WTC11 (cell line): ENCODE measurements around the gene SERTAD1. TPM values are rescaled to one million over a fixed set of nuclear protein-coding genes. Genes with fewer than 3 reads are reported as not detected.
A peak's percentile ranks its signal among the peaks of the same experiment; 100 is the strongest.

Experiments
- ATAC-seq: fragments of 200-7000 bp; cut with Tn5 transposase; 2 replicates; pipeline ENCODE4 v1.10.0; 2021; ENCODE audit warnings: mild to moderate bottlenecking, moderate library complexity
- CTCF ChIA-PET: fragments of 300-600 bp; sonication (Branson Sonifier 250); formaldehyde crosslinking; loops from one replicate; lab custom pipeline; 2021; ENCODE audit warnings: antibody characterized with exemption; lab: Charles Lee
- POLR2A ChIA-PET: fragments of 350-600 bp; sonication (Branson Sonifier 250); formaldehyde crosslinking; loops from one replicate; lab custom pipeline; 2021; ENCODE audit warnings: antibody characterized with exemption; lab: Charles Lee
- DNase-seq: peaks from one replicate; pipeline ENCODE4 v3.0.0; 2021; ENCODE audit warnings: low spot score
- H3K27ac Mint-ChIP-seq: 2 replicates; pipeline ENCODE4 v1.8.0; 2021; ENCODE audit warnings: mixed read lengths
- H3K27me3 Mint-ChIP-seq: 2 replicates; pipeline ENCODE4 v1.8.0; 2021; ENCODE audit warnings: low read depth, mild to moderate bottlenecking, moderate library complexity, mixed read lengths
- H3K36me3 Mint-ChIP-seq: 2 replicates; pipeline ENCODE4 v1.8.0; 2021; ENCODE audit warnings: mixed read lengths
- H3K4me1 Mint-ChIP-seq: 2 replicates; pipeline ENCODE4 v1.8.0; 2022; ENCODE audit warnings: mixed read lengths
- H3K4me3 Mint-ChIP-seq: 2 replicates; pipeline ENCODE4 v1.8.0; 2021; ENCODE audit warnings: mild to moderate bottlenecking, moderate library complexity, mixed read lengths
- H3K9me3 Mint-ChIP-seq: 2 replicates; pipeline ENCODE4 v1.8.0; 2021; ENCODE audit warnings: mixed read lengths
- ESRRA ChIP-seq: sonication (generic); formaldehyde crosslinking; IDR thresholded peaks from 2 replicates; pipeline ENCODE4 v1.8.1; 2022; ENCODE audit warnings: mild to moderate bottlenecking, missing genetic modification reagents, borderline replicate concordance
- FOXP1 ChIP-seq: sonication (generic); formaldehyde crosslinking; IDR thresholded peaks from 2 replicates; pipeline ENCODE4 v1.8.0; 2022; ENCODE audit warnings: missing genetic modification reagents, mild to moderate bottlenecking, moderate library complexity, borderline replicate concordance
- GRHL2 ChIP-seq: fragments of 250-450 bp; sonication (Bioruptor Pico); IDR thresholded peaks from 2 replicates; pipeline ENCODE4 v1.8.0; 2022; ENCODE audit warnings: mild to moderate bottlenecking, moderate library complexity; ENCODE audit not compliant: insufficient replicate concordance, severe bottlenecking
- JAZF1 ChIP-seq: fragments of 250-450 bp; sonication (Bioruptor Pico); IDR thresholded peaks from 2 replicates; pipeline ENCODE4 v1.9.0; 2021; ENCODE audit warnings: moderate library complexity, mild to moderate bottlenecking, inconsistent platforms
- JUN ChIP-seq: sonication (generic); formaldehyde crosslinking; IDR thresholded peaks from 2 replicates; pipeline ENCODE4 v1.8.0; 2023; ENCODE audit warnings: mild to moderate bottlenecking, missing genetic modification reagents
- NFE2L1 ChIP-seq: sonication (generic); formaldehyde crosslinking; IDR thresholded peaks from 2 replicates; pipeline ENCODE4 v1.8.1; 2023; ENCODE audit warnings: missing genetic modification reagents
- NFYB ChIP-seq: sonication (generic); formaldehyde crosslinking; conservative IDR thresholded peaks from 2 replicates; pipeline ENCODE4 v1.8.0; 2022; ENCODE audit warnings: low read depth, missing genetic modification reagents
- SMAD4 ChIP-seq: sonication (generic); formaldehyde crosslinking; IDR thresholded peaks from 2 replicates; pipeline ENCODE4 v1.8.0; 2022; ENCODE audit warnings: mild to moderate bottlenecking, missing genetic modification reagents
- TEAD1 ChIP-seq: sonication (generic); formaldehyde crosslinking; IDR thresholded peaks from 2 replicates; pipeline ENCODE4 v1.8.0; 2022; ENCODE audit warnings: mild to moderate bottlenecking, missing genetic modification reagents
- total RNA-seq: library from RNA; stranded (reverse); gene quantifications from 3 replicates; pipeline ENCODE4 v1.2.3, GENCODE V29; 2021
- TF ChIP-seq, protein P1 (sequence below): sonication (generic); formaldehyde crosslinking; IDR thresholded peaks from 2 replicates; pipeline ENCODE4 v1.8.0; 2022; ENCODE audit warnings: mild to moderate bottlenecking, missing genetic modification reagents
- TF ChIP-seq, protein P2 (sequence below): sonication (generic); formaldehyde crosslinking; conservative IDR thresholded peaks from 2 replicates; pipeline ENCODE4 v1.8.1; 2023; ENCODE audit warnings: mild to moderate bottlenecking, low read depth, missing genetic modification reagents, moderate library complexity
- TF ChIP-seq, protein P3 (sequence below): fragments of 250-450 bp; sonication (Bioruptor Pico); IDR thresholded peaks from 2 replicates; pipeline ENCODE4 v1.9.0; 2021; ENCODE audit warnings: mild to moderate bottlenecking
- TF ChIP-seq, protein P4 (sequence below): fragments of 250-450 bp; sonication (Bioruptor Pico); conservative IDR thresholded peaks from 2 replicates; pipeline ENCODE4 v1.9.0; 2021; ENCODE audit warnings: mild to moderate bottlenecking

SERTAD1 gene
- total RNA-seq, 1 experiment from 2014 or later: 6.8 TPM

DNA sequence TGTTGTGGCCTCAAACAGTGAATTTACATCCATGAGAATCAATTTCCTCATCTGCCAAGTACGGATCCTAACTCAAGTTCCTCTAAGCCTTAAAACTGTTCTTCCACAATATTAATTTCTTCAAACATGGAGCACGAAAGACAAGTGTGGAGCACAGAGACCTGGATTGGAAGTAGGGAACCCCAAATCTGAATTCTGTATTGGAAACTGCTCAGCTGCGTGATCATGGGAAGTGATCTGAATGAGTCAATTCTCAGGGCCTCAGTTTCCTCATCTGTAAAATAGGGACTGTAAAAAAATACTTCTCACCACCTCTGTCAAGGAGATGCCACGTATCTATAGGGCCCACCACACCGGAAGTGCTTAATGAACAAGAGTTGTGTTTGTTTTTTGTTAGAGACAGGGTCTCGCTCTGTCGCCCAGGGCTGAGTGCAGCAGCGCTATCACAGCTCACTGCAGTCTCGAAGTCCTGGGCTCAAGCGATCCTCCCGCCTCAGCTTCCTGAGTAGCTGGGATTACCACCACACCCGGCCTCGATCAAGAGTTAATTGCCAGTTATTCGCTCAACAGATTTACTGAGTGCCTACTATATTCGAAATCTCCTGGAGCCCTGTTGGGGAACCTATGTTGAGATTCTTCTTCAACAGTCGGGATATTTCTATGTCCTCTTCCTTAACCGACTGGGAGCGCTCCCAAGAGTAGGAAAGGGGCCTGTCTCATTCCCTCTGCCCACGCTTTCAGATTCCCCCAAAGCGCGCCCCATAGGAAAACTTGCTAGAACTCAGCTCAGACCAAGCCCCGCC is 16.7 kb upstream of the SERTAD1 start:
- DNase-seq (no peak), ATAC-seq (no peak)
- Mint-ChIP-seq H3K36me3 (peaks cover 19% of the 10 kb centered on the region), H3K4me3 (peak overlapping the region; percentile 94), H3K27me3 (no peaks in the 10 kb centered on the region), H3K27ac (peak overlapping the region; percentile 99), H3K9me3 (no peaks in the 10 kb centered on the region), H3K4me1 (peaks cover 29% of the 10 kb centered on the region)
- ChIA-PET CTCF (interaction anchor here (0.6 to 2.5 kb wide), 19 partner anchors 9 to 225 kb away, joined by 3 to 46 read pairs (median 4); partner anchors contain the start of genes BLVRB, PRX, SERTAD1 and TTC9B), POLR2A (interaction anchor here (0.7 to 3.9 kb wide), 14 partner anchors 8 to 161 kb away, joined by 3 to 32 read pairs (median 5); partner anchors contain the start of genes BLVRB, C19orf47, PLD3 and SERTAD1)
- TF ChIP-seq FOXP1 (CRISPR knock-in tag): no peak
- TF ChIP-seq JUN (CRISPR knock-in tag): no peak
- TF ChIP-seq NFYB (CRISPR knock-in tag): no peak
- TF ChIP-seq, protein P1, sequence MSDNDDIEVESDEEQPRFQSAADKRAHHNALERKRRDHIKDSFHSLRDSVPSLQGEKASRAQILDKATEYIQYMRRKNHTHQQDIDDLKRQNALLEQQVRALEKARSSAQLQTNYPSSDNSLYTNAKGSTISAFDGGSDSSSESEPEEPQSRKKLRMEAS (CRISPR knock-in tag): no peak
- no peak for TF ChIP-seq TEAD1 (CRISPR knock-in tag)
- TF ChIP-seq, protein P2, sequence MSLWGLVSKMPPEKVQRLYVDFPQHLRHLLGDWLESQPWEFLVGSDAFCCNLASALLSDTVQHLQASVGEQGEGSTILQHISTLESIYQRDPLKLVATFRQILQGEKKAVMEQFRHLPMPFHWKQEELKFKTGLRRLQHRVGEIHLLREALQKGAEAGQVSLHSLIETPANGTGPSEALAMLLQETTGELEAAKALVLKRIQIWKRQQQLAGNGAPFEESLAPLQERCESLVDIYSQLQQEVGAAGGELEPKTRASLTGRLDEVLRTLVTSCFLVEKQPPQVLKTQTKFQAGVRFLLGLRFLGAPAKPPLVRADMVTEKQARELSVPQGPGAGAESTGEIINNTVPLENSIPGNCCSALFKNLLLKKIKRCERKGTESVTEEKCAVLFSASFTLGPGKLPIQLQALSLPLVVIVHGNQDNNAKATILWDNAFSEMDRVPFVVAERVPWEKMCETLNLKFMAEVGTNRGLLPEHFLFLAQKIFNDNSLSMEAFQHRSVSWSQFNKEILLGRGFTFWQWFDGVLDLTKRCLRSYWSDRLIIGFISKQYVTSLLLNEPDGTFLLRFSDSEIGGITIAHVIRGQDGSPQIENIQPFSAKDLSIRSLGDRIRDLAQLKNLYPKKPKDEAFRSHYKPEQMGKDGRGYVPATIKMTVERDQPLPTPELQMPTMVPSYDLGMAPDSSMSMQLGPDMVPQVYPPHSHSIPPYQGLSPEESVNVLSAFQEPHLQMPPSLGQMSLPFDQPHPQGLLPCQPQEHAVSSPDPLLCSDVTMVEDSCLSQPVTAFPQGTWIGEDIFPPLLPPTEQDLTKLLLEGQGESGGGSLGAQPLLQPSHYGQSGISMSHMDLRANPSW (CRISPR knock-in tag): no peak
- TF ChIP-seq, protein P3, sequence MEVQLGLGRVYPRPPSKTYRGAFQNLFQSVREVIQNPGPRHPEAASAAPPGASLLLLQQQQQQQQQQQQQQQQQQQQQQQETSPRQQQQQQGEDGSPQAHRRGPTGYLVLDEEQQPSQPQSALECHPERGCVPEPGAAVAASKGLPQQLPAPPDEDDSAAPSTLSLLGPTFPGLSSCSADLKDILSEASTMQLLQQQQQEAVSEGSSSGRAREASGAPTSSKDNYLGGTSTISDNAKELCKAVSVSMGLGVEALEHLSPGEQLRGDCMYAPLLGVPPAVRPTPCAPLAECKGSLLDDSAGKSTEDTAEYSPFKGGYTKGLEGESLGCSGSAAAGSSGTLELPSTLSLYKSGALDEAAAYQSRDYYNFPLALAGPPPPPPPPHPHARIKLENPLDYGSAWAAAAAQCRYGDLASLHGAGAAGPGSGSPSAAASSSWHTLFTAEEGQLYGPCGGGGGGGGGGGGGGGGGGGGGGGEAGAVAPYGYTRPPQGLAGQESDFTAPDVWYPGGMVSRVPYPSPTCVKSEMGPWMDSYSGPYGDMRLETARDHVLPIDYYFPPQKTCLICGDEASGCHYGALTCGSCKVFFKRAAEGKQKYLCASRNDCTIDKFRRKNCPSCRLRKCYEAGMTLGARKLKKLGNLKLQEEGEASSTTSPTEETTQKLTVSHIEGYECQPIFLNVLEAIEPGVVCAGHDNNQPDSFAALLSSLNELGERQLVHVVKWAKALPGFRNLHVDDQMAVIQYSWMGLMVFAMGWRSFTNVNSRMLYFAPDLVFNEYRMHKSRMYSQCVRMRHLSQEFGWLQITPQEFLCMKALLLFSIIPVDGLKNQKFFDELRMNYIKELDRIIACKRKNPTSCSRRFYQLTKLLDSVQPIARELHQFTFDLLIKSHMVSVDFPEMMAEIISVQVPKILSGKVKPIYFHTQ (CRISPR knock-in tag): no peak
- no peak for TF ChIP-seq JAZF1 (CRISPR knock-in tag)
- TF ChIP-seq NFE2L1: no peak

DNA sequence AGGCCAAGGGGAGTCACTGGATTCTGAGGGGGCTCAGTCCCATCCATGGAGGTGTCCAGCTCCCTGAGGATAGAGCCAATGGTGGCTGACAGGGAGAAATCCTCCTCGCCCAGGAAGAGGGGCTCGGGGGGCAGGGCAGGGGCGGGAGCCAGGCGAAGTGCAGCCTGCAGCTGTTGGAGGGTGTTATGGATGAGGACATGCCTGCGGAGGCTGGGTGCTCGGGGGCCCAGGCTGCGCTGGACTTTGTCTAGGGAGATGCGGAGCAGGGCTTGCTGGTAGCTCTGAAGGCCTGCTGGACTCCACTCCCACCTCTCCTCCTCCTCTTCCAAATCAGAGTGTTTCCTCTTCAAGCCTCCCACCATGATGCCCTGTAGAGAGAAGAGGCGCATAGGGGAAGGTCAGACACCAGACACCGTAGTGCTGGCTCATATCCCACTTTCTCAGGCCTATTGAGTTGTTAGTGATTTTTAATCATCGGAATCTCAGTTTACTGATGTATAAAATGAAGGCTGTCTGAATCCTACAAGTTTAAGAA is 16.0 kb upstream of the SERTAD1 start:
- Mint-ChIP-seq H3K27ac (peak overlapping the region; percentile 99), H3K4me1 (peaks cover 29% of the 10 kb centered on the region), H3K27me3 (no peaks in the 10 kb centered on the region), H3K4me3 (peak overlapping the region; percentile 94), H3K9me3 (no peaks in the 10 kb centered on the region), H3K36me3 (peaks cover 19% of the 10 kb centered on the region)
- no peak for DNase-seq
- no peak for TF ChIP-seq ESRRA (CRISPR knock-in tag)
- ATAC-seq: no peak
- ChIA-PET POLR2A (interaction anchor here (1.7 to 3.9 kb wide), 2 partner anchors 15 to 27 kb away, joined by 6 to 32 read pairs; partner anchors contain the start of gene SERTAD1), CTCF (interaction anchor here (1.6 to 2.5 kb wide), 3 partner anchors 8 to 137 kb away, joined by 6 to 21 read pairs (median 13); no protein-coding TSS in a partner anchor)

DNA sequence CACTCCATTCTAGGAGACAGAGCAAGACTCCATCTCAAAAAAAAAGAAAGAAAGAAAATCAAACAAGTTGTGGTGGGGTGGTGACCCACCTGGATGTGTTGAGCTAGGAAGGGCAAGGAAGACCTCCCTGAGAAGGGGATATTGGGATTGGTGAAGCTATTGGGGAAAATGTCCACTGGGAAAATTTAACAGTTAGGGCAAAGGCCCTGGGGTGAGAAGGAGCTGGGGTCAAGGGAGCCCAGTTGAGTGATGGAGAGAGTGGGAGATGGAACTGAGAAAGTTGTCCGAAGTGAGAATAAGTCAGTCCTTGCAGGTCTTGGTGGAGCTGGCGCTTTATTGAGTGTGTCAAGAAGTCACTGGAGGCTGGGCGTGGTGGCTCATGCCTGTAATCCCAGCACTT is 12.5 kb upstream of the SERTAD1 start:
- POLR2A ChIA-PET: interaction anchor here (1.0 kb wide), 1 partner anchor 12 kb away, joined by 4 read pairs; the partner anchor contains the start of gene SERTAD1
- CTCF ChIA-PET: interaction anchor here (1.4 to 2.3 kb wide), 3 partner anchors 12 to 26 kb away, joined by 3 to 19 read pairs (median 4); no protein-coding TSS in a partner anchor
- no peak for ATAC-seq
- no peak for DNase-seq
- Mint-ChIP-seq H3K27ac (peak overlapping the region; percentile 12; the same call in 1 of the 2 replicates), H3K4me1 (peaks cover 18% of the 10 kb centered on the region), H3K36me3 (peaks cover 17% of the 10 kb centered on the region), H3K9me3 (no peaks in the 10 kb centered on the region), H3K4me3 (no peak overlapping the region), H3K27me3 (no peaks in the 10 kb centered on the region)
- TF ChIP-seq, protein P4, sequence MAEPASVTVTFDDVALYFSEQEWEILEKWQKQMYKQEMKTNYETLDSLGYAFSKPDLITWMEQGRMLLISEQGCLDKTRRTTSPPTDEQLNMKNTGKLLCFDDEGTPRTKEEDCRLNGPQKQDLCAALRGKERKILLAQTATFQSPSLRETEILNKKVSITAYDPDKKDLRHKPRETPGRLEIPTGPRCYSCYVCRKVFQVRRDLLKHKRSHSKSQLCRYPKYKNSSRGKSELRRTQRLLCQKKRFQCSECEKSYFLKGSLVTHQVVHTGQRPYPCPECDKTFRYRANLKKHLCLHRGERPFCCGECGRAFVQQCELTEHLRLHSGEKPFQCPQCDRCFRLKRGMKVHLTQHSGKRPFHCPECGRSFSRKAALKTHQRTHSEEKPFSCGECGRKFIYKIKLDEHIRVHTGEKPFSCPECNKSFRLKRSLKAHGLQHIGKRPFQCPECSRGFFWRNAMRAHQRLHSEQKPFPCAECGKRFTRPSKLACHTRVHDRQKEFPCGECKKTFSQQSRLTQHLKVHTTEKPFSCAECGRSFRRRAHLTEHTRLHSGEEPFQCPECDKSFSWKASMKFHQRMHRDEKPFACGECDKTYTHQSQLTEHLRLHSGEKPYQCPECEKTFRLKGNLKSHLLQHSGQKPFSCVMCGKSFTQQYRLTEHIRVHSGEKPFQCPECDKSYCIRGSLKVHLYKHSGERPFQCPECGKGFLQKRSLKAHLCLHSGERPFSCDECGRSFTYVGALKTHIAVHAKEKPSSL (CRISPR knock-in tag): no peak
- TF ChIP-seq, protein P3 (CRISPR knock-in tag): no peak
- TF ChIP-seq SMAD4 (no peak), GRHL2 (no peak)
